H9 (cell line): Measurements from ENCODE around the gene APOBEC4. TPM values are rescaled to one million over a fixed set of nuclear protein-coding genes. Genes with fewer than 3 reads are reported as not detected.

Experiments used
- DNase-seq: peaks from one replicate; pipeline ENCODE4 v3.0.0-alpha.2; 2017
- H2AFZ ChIP-seq: one replicate; pipeline ENCODE4 v1.6.1; 2013; ENCODE audit warnings: mild to moderate bottlenecking, low read length, control low read depth, moderate library complexity
- H2AK5ac ChIP-seq: 2 replicates; pipeline ENCODE4 v1.6.1; 2013; ENCODE audit warnings: low read length, control low read depth, mixed read lengths; ENCODE audit not compliant: insufficient read length
- H2BK120ac ChIP-seq: one replicate; pipeline ENCODE4 v1.6.1; 2013; ENCODE audit warnings: low read depth, mild to moderate bottlenecking, low read length, control low read depth, inconsistent platforms; ENCODE audit not compliant: poor library complexity, severe bottlenecking
- H2BK12ac ChIP-seq: 2 replicates; pipeline ENCODE4 v1.6.1; 2013; ENCODE audit warnings: low read length, control low read depth, mixed read lengths, low read depth; ENCODE audit not compliant: insufficient read length
- H2BK15ac ChIP-seq: 2 replicates; pipeline ENCODE4 v1.6.1; 2013; ENCODE audit warnings: low read depth, low read length, control low read depth
- H2BK20ac ChIP-seq: one replicate; pipeline ENCODE4 v1.6.1; 2013; ENCODE audit warnings: low read depth, mild to moderate bottlenecking, low read length, control low read depth, inconsistent platforms; ENCODE audit not compliant: poor library complexity, severe bottlenecking
- H2BK5ac ChIP-seq: 2 replicates; pipeline ENCODE4 v1.6.1; 2013; ENCODE audit warnings: low read length, control low read depth, mixed read lengths; ENCODE audit not compliant: insufficient read length
- H3K14ac ChIP-seq: 2 replicates; pipeline ENCODE4 v1.6.1; 2013; ENCODE audit warnings: low read length, control low read depth; ENCODE audit not compliant: insufficient read depth
- H3K18ac ChIP-seq: 2 replicates; pipeline ENCODE4 v1.6.1; 2013; ENCODE audit warnings: low read depth, mild to moderate bottlenecking, mixed read lengths, low read length, control low read depth; ENCODE audit not compliant: insufficient read length
- H3K23ac ChIP-seq: 2 replicates; pipeline ENCODE4 v1.6.1; 2013; ENCODE audit warnings: low read length, control low read depth, mixed read lengths, low read depth; ENCODE audit not compliant: insufficient read length
- H3K23me2 ChIP-seq: 2 replicates; pipeline ENCODE4 v1.6.1; 2013; ENCODE audit warnings: low read depth, mild to moderate bottlenecking, mixed read lengths, low read length, control low read depth; ENCODE audit not compliant: insufficient read length, poor library complexity, severe bottlenecking
- H3K27ac ChIP-seq: 2 replicates; pipeline ENCODE4 v1.5.1; 2013; ENCODE audit warnings: low read length, control low read depth, mixed read lengths, low read depth; ENCODE audit not compliant: insufficient read length
- H3K27me3 ChIP-seq: 2 replicates; pipeline ENCODE4 v1.6.1; 2013; ENCODE audit warnings: low read length, control low read depth, inconsistent platforms; ENCODE audit not compliant: insufficient read depth
- H3K4ac ChIP-seq: 2 replicates; pipeline ENCODE4 v1.6.1; 2013; ENCODE audit warnings: low read depth, mild to moderate bottlenecking, control low read depth, inconsistent platforms, low read length, moderate library complexity
- H3K4me1 ChIP-seq: 2 replicates; pipeline ENCODE4 v1.6.1; 2013; ENCODE audit warnings: low read length, control low read depth, inconsistent platforms; ENCODE audit not compliant: insufficient read depth
- H3K4me2 ChIP-seq: 2 replicates; pipeline ENCODE4 v1.6.1; 2013; ENCODE audit warnings: low read length, control low read depth, mixed read lengths; ENCODE audit not compliant: insufficient read length, insufficient read depth
- H3K56ac ChIP-seq: 2 replicates; pipeline ENCODE4 v1.6.1; 2013; ENCODE audit warnings: low read depth, mild to moderate bottlenecking, mixed read lengths, low read length, control low read depth; ENCODE audit not compliant: insufficient read length
- H3K79me1 ChIP-seq: 2 replicates; pipeline ENCODE4 v1.6.1; 2013; ENCODE audit warnings: low read depth, mild to moderate bottlenecking, moderate library complexity, low read length, control low read depth, inconsistent platforms; ENCODE audit not compliant: insufficient read depth, poor library complexity, severe bottlenecking
- H3K79me2 ChIP-seq: 2 replicates; pipeline ENCODE4 v1.6.1; 2013; ENCODE audit warnings: low read length, control low read depth, inconsistent platforms; ENCODE audit not compliant: insufficient read depth
- H3K9ac ChIP-seq: 2 replicates; pipeline ENCODE4 v1.6.1; 2013; ENCODE audit warnings: low read length, control low read depth, mixed read lengths; ENCODE audit not compliant: insufficient read length; ENCODE audit errors: extremely low read depth
- H3K9me3 ChIP-seq: one replicate; pipeline ENCODE4 v1.6.1; 2013; ENCODE audit warnings: low read depth, low read length, inconsistent platforms; ENCODE audit not compliant: control insufficient read depth
- H3T11ph ChIP-seq: one replicate; pipeline ENCODE4 v1.6.1; 2013; ENCODE audit warnings: mild to moderate bottlenecking, low read length, control low read depth, inconsistent platforms
- H4K20me1 ChIP-seq: one replicate; pipeline ENCODE4 v1.6.1; 2013; ENCODE audit not compliant: control insufficient read depth, insufficient read length, insufficient read depth
- H4K5ac ChIP-seq: 2 replicates; pipeline ENCODE4 v1.6.1; 2013; ENCODE audit warnings: low read depth, mild to moderate bottlenecking, mixed read lengths, low read length, control low read depth; ENCODE audit not compliant: insufficient read length
- H4K8ac ChIP-seq: replicated peaks from 2 replicates; pipeline ENCODE4 v1.6.1; 2013; ENCODE audit warnings: low read length, control low read depth, mixed read lengths, low read depth; ENCODE audit not compliant: insufficient read length
- H4K91ac ChIP-seq: 2 replicates; pipeline ENCODE4 v1.6.1; 2013; ENCODE audit warnings: low read depth, mild to moderate bottlenecking, moderate library complexity, mixed read lengths, low read length, control low read depth; ENCODE audit not compliant: insufficient read length
- H3K27ac Mint-ChIP-seq, 3 experiments: 2 replicates in 2 of 3; 3 replicates in 1 of 3; pipeline ENCODE4 v1.8.0; 2020 to 2021; ENCODE audit warnings: mixed read lengths in 3 of 3, mild to moderate bottlenecking in 1 of 3, moderate library complexity in 1 of 3
- H3K27me3 Mint-ChIP-seq: 2 replicates; pipeline ENCODE4 v1.8.0; 2021; ENCODE audit warnings: low read depth, mild to moderate bottlenecking, moderate library complexity, mixed read lengths
- H3K36me3 Mint-ChIP-seq, 3 experiments: 2 replicates in 2 of 3; 3 replicates in 1 of 3; pipeline ENCODE4 v1.8.0; 2020 to 2021; ENCODE audit warnings: low read depth in 3 of 3, mixed read lengths in 3 of 3; ENCODE audit not compliant: insufficient read depth in 1 of 3
- H3K4me1 Mint-ChIP-seq, 2 experiments: 2 replicates each; pipeline ENCODE4 v1.8.0; 2020; ENCODE audit warnings: mixed read lengths in 2 of 2
- H3K4me3 Mint-ChIP-seq, 2 experiments: 2 replicates in 1 of 2; 3 replicates in 1 of 2; pipeline ENCODE4 v1.8.0; 2020 to 2021; ENCODE audit warnings: mild to moderate bottlenecking in 2 of 2, mixed read lengths in 2 of 2, moderate library complexity in 1 of 2
- H3K9me3 Mint-ChIP-seq, 2 experiments: 2 replicates in 1 of 2; 3 replicates in 1 of 2; pipeline ENCODE4 v1.8.0; 2020; ENCODE audit warnings: mild to moderate bottlenecking in 2 of 2, mixed read lengths in 2 of 2, moderate library complexity in 1 of 2
- CTCF ChIP-seq: fragments of 200-600 bp; sonication (generic); conservative IDR thresholded peaks from 3 replicates; pipeline ENCODE4 v1.8.0; 2021; ENCODE audit warnings: antibody characterized with exemption, mild to moderate bottlenecking
- WGBS: extraction: QIAGEN DNeasy Blood & Tissue Kit; methylation state at CpG from one replicate; pipeline ENCODE4 v1.1.7; 2013; ENCODE audit warnings: missing lambda C conversion rate, low lambda C conversion rate, mixed read lengths; ENCODE audit not compliant: insufficient read length; ENCODE audit errors: extremely low coverage; 5-methylcytosine and 5-hydroxymethylcytosine counted together
- total RNA-seq: library from RNA; stranded (reverse); gene quantifications from 2 replicates; pipeline ENCODE4 v1.2.1, GENCODE V29; 2021

APOBEC4 gene
- total RNA-seq, 1 experiment from 2014 or later: not detected

DNA sequence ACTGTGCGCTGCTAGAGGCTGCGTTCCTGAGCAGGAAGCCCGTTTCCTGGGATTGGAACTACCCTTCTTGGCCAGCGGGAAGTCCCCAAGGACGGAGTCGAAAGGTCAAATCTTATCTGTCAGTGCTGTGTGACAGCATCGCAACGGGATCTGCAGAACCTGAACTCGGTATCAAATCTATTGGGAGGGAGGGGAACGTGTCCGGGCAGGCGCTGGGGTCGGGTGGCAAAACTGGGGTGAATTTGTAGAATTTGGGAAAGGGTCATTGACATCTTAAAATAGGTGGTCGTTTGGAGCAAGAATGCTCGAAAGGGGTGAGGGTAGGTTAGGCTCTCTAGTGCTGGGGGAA, 16.8 kb downstream of the APOBEC4 start:
- no peak for DNase-seq

More for the DNA sequence above, 16.8 kb downstream of the APOBEC4 start:
- Mint-ChIP-seq H3K4me1 (peaks cover 35 to 36% of the 10 kb centered on the region in 2 experiments), H3K36me3 (peaks cover 0 to 2% (median 0%) of the 10 kb centered on the region in 3 experiments; a peak in 3 of 7 replicates), H3K9me3 (no peaks in the 10 kb centered on the region), H3K27me3 (peaks cover 14% of the 10 kb centered on the region), H3K27ac (peak overlapping the region in 1 of 3 experiments; percentile 94; a peak in 1 of 7 replicates), H3K4me3 (peak overlapping the region; percentile 99 to 100)
- no CpG with 5 or more reads among the region's 15 CpGs for WGBS
- H3K4me1 ChIP-seq: no peaks in the 10 kb centered on the region
- peak overlapping the region; percentile 15 for H2AFZ ChIP-seq
- H3K27me3 ChIP-seq: no peaks in the 10 kb centered on the region; the same call in 1 of the 2 replicates
- H2BK15ac ChIP-seq: no peak overlapping the region
- H3K79me1 ChIP-seq: no peaks in the 10 kb centered on the region
- H2BK5ac ChIP-seq: no peak overlapping the region
- H3K79me2 ChIP-seq: no peaks in the 10 kb centered on the region
- H3K9me3 ChIP-seq: no peaks in the 10 kb centered on the region
- H2AK5ac ChIP-seq: no peak overlapping the region
- H3T11ph ChIP-seq: no peak overlapping the region
- H3K23ac ChIP-seq: no peak overlapping the region
- no peak overlapping the region for H2BK20ac ChIP-seq
- no peak overlapping the region for H3K27ac ChIP-seq
- H2BK12ac ChIP-seq: no peak overlapping the region
- H3K18ac ChIP-seq: no peak overlapping the region
- H4K20me1 ChIP-seq: no peaks in the 10 kb centered on the region
- H3K14ac ChIP-seq: no peak overlapping the region; the same call in 1 of the 2 replicates
- no peak overlapping the region for H3K56ac ChIP-seq
- H3K23me2 ChIP-seq: peaks cover 4% of the 10 kb centered on the region
- H2BK120ac ChIP-seq: no peak overlapping the region
- no peak for TF ChIP-seq CTCF
- no peak overlapping the region for H4K5ac ChIP-seq
- H4K91ac ChIP-seq: no peak overlapping the region
- no peak overlapping the region for H4K8ac ChIP-seq
- H3K9ac ChIP-seq: no peak overlapping the region
- H3K4ac ChIP-seq: no peak overlapping the region
- H3K4me2 ChIP-seq: peak overlapping the region; percentile 57
